GM23338 (cell line): ENCODE results near the gene KRTAP19-8. TPM values are rescaled to one million over a fixed set of nuclear protein-coding genes. Genes with fewer than 3 reads are reported as not detected.

Experiments used
- ATAC-seq: fragments of 200-7000 bp; cut with Tn5 transposase; 3 replicates; pipeline ENCODE4 v1.9.1; 2020
- DNase-seq: peaks from one replicate; pipeline ENCODE4 v3.0.0-alpha.2; 2015; ENCODE audit warnings: low spot score
- H2AFZ ChIP-seq: fragments of 200-600 bp; sonication (generic); 2 replicates; pipeline ENCODE4 v1.8.0; 2016; ENCODE audit warnings: antibody characterized with exemption, mild to moderate bottlenecking, moderate library complexity
- H3F3A ChIP-seq: fragments of 200-600 bp; sonication (generic); replicated peaks from 2 replicates; pipeline ENCODE4 v1.8.0; 2017; ENCODE audit warnings: antibody characterized with exemption, mixed run types, low read depth
- H3K27ac ChIP-seq: fragments of 200-600 bp; sonication (generic); 2 replicates; pipeline ENCODE4 v1.6.1; 2016; ENCODE audit warnings: low read depth
- H3K27me3 ChIP-seq: fragments of 200-600 bp; sonication (generic); 2 replicates; pipeline ENCODE4 v1.8.0; 2016; ENCODE audit warnings: mild to moderate bottlenecking, mixed run types, moderate library complexity; ENCODE audit not compliant: insufficient read depth
- H3K36me3 ChIP-seq: fragments of 200-600 bp; sonication (generic); 2 replicates; pipeline ENCODE4 v1.8.0; 2016; ENCODE audit warnings: mild to moderate bottlenecking; ENCODE audit not compliant: insufficient read depth
- H3K4me1 ChIP-seq: fragments of 200-600 bp; sonication (generic); 2 replicates; pipeline ENCODE4 v1.8.0; 2016; ENCODE audit warnings: mild to moderate bottlenecking, moderate library complexity; ENCODE audit not compliant: insufficient read depth
- H3K4me2 ChIP-seq: fragments of 200-600 bp; sonication (generic); 2 replicates; pipeline ENCODE4 v1.7.1; 2017; ENCODE audit warnings: mixed run types
- H3K4me3 ChIP-seq: fragments of 200-600 bp; sonication (generic); 2 replicates; pipeline ENCODE4 v1.6.1; 2016; ENCODE audit warnings: mixed run types
- H3K79me2 ChIP-seq: fragments of 200-600 bp; sonication (generic); replicated peaks from 2 replicates; pipeline ENCODE4 v1.8.0; 2017; ENCODE audit warnings: mild to moderate bottlenecking; ENCODE audit not compliant: insufficient read depth
- H3K9me2 ChIP-seq: fragments of 200-600 bp; sonication (generic); 2 replicates; pipeline ENCODE4 v1.8.0; 2017; ENCODE audit not compliant: insufficient read depth
- H4K20me1 ChIP-seq: fragments of 200-600 bp; sonication (generic); replicated peaks from 2 replicates; pipeline ENCODE4 v1.8.0; 2017; ENCODE audit warnings: mild to moderate bottlenecking; ENCODE audit not compliant: insufficient read depth
- H3K27ac Mint-ChIP-seq: 2 replicates; pipeline ENCODE4 v1.8.0; 2020; ENCODE audit warnings: inconsistent platforms, mild to moderate bottlenecking, moderate library complexity, mixed read lengths
- H3K27me3 Mint-ChIP-seq: 3 replicates; pipeline ENCODE4 v1.8.0; 2022; ENCODE audit warnings: low read depth, mild to moderate bottlenecking, moderate library complexity, mixed read lengths, inconsistent platforms; ENCODE audit not compliant: insufficient read depth, poor library complexity
- H3K36me3 Mint-ChIP-seq: 3 replicates; pipeline ENCODE4 v1.8.0; 2021; ENCODE audit warnings: low read depth, mild to moderate bottlenecking, inconsistent platforms, moderate library complexity, mixed read lengths
- H3K4me1 Mint-ChIP-seq: 3 replicates; pipeline ENCODE4 v1.8.0; 2020; ENCODE audit warnings: mild to moderate bottlenecking, inconsistent platforms, mixed read lengths
- H3K4me3 Mint-ChIP-seq: 3 replicates; pipeline ENCODE4 v1.8.0; 2021; ENCODE audit warnings: moderate library complexity, mild to moderate bottlenecking, inconsistent platforms, mixed read lengths
- H3K9me3 Mint-ChIP-seq: 3 replicates; pipeline ENCODE4 v1.8.0; 2020; ENCODE audit warnings: moderate library complexity, mild to moderate bottlenecking, inconsistent platforms, mixed read lengths
- CREB1 ChIP-seq: fragments of 250-450 bp; sonication (Bioruptor Pico); IDR thresholded peaks from 2 replicates; pipeline ENCODE4 v1.5.0; 2020; ENCODE audit warnings: low read depth, mild to moderate bottlenecking, moderate library complexity
- CTCF ChIP-seq, 2 experiments: fragments of 200-600 bp in 1 of 2; sonication (generic) in 1 of 2; conservative IDR thresholded peaks; 2 replicates each; pipeline versions ENCODE4 v1.5.1 to v1.6.1; 2016 to 2017; ENCODE audit warnings: antibody characterized with exemption in 2 of 2, low read depth in 2 of 2, mild to moderate bottlenecking in 2 of 2, moderate library complexity in 1 of 2
- ETS1 ChIP-seq: IDR thresholded peaks from 2 replicates; pipeline ENCODE4 v1.6.1; 2016; ENCODE audit warnings: antibody characterized with exemption
- EZH2 ChIP-seq: fragments of 200-600 bp; sonication (generic); IDR thresholded peaks from one replicate; pipeline ENCODE4 v1.8.0; 2017; ENCODE audit warnings: antibody characterized with exemption, mild to moderate bottlenecking, low read depth; ENCODE audit not compliant: unreplicated experiment
- JUNB ChIP-seq: IDR thresholded peaks from one replicate; pipeline ENCODE4 v1.6.1; 2016; ENCODE audit warnings: antibody characterized with exemption; ENCODE audit not compliant: unreplicated experiment
- NANOG ChIP-seq: IDR thresholded peaks from 2 replicates; pipeline ENCODE4 v1.6.1; 2016; ENCODE audit warnings: antibody characterized with exemption, borderline replicate concordance
- POLR2AphosphoS5 ChIP-seq: IDR thresholded peaks from 2 replicates; pipeline ENCODE4 v1.6.1; 2016; ENCODE audit warnings: antibody characterized with exemption, low read depth
- REST ChIP-seq: IDR thresholded peaks from one replicate; pipeline ENCODE4 v1.6.1; 2018; ENCODE audit warnings: antibody characterized with exemption; ENCODE audit not compliant: unreplicated experiment
- STAT1 ChIP-seq: IDR thresholded peaks from one replicate; pipeline ENCODE4 v1.6.1; 2016; ENCODE audit warnings: antibody characterized with exemption; ENCODE audit not compliant: unreplicated experiment
- ZNF114 ChIP-seq: fragments of 250-450 bp; sonication (Bioruptor Pico); IDR thresholded peaks from 2 replicates; pipeline ENCODE4 v1.5.0; 2020; ENCODE audit warnings: mild to moderate bottlenecking, moderate library complexity
- ZNF331 ChIP-seq: fragments of 250-450 bp; sonication (Bioruptor Pico); IDR thresholded peaks from 2 replicates; pipeline ENCODE4 v1.5.0; 2020; ENCODE audit warnings: low read depth, mild to moderate bottlenecking, moderate library complexity
- polyA plus RNA-seq: library from polyadenylated mRNA; unstranded; fragments of >200 nt; fragmentation: Nextera tagmentation; extraction: Ambion mirVana; gene quantifications from 2 replicates; pipeline ENCODE4 v1.2.1, GENCODE V29; 2016
- total RNA-seq: library from RNA; depleted of rRNA; stranded (reverse); fragments of >200 nt; shearing (Covaris generic); gene quantifications from 2 replicates; pipeline ENCODE4 v1.2.3, GENCODE V29; 2014

KRTAP19-8 gene
- total and polyA plus RNA-seq, 2 experiments from 2014 or later: not detected

GRCh38 chr21:31018232-31018631, 20.0 kb downstream of the KRTAP19-8 start:
- H3K27ac ChIP-seq: no peak overlapping the region
- H3K27me3 ChIP-seq: no peaks in the 10 kb centered on the region
- DNase-seq (no peak), ATAC-seq (no peak)
- peaks cover 12% of the 10 kb centered on the region; the same call in 1 of the 2 replicates for H3K9me2 ChIP-seq
- H3F3A ChIP-seq: no peaks in the 10 kb centered on the region
- no peaks in the 10 kb centered on the region for H3K36me3 Mint-ChIP-seq
- peaks cover 1% of the 10 kb centered on the region for H3K27me3 Mint-ChIP-seq
- H3K4me2 ChIP-seq: no peak overlapping the region
- TF ChIP-seq ZNF331 (CRISPR knock-in tag) (no peak), CTCF (conservative IDR thresholded peaks at IDR 0.05; ENCODE audit: low read depth in 2 of 2) (no peak), ZNF114 (CRISPR knock-in tag) (no peak), CREB1 (CRISPR knock-in tag) (no peak), REST (no peak), STAT1 (no peak), NANOG (no peak)
- 0 out of 2 replicates have a peak, but pooled peaks cover 4% of the 10 kb centered on the region for H3K4me1 ChIP-seq
- peaks cover 5% of the 10 kb centered on the region for H3K4me1 Mint-ChIP-seq
- H3K4me3 Mint-ChIP-seq: no peak overlapping the region
- H3K36me3 ChIP-seq: no peaks in the 10 kb centered on the region
- H3K9me3 Mint-ChIP-seq: no peaks in the 10 kb centered on the region
- no peaks in the 10 kb centered on the region for H4K20me1 ChIP-seq
- no peak overlapping the region for H3K4me3 ChIP-seq
- no peak overlapping the region for H3K27ac Mint-ChIP-seq
- H3K79me2 ChIP-seq: no peaks in the 10 kb centered on the region
- H2AFZ ChIP-seq: no peak overlapping the region

GRCh38 chr21:31014891-31015290, 23.4 kb downstream of the KRTAP19-8 start:
- no peaks in the 10 kb centered on the region for H3K9me3 Mint-ChIP-seq
- TF ChIP-seq REST (no peak), ZNF114 (CRISPR knock-in tag) (no peak), NANOG (no peak), JUNB (no peak), POLR2AphosphoS5 (no peak), CREB1 (CRISPR knock-in tag) (no peak), ETS1 (no peak), ZNF331 (CRISPR knock-in tag) (no peak), EZH2 (no peak)

More at GRCh38 chr21:31014891-31015290, 23.4 kb downstream of the KRTAP19-8 start:
- Histone ChIP-seq H3K4me3 (no peak overlapping the region), H3K4me1 (no peaks in the 10 kb centered on the region), H3K27me3 (no peaks in the 10 kb centered on the region), H2AFZ (no peak overlapping the region), H3K27ac (no peak overlapping the region), H3K36me3 (no peaks in the 10 kb centered on the region), H3K4me2 (no peak overlapping the region), H4K20me1 (no peaks in the 10 kb centered on the region), H3K79me2 (no peaks in the 10 kb centered on the region), H3F3A (no peaks in the 10 kb centered on the region), H3K9me2 (0 out of 2 replicates have a peak, but pooled peaks cover 9% of the 10 kb centered on the region)
- Mint-ChIP-seq H3K36me3 (no peaks in the 10 kb centered on the region), H3K4me1 (no peaks in the 10 kb centered on the region), H3K4me3 (no peak overlapping the region), H3K27me3 (peaks cover 3% of the 10 kb centered on the region), H3K27ac (no peak overlapping the region)
- DNase-seq (no peak), ATAC-seq (no peak)
